NOMO-1 treated with DMSO at 0.1 percent for 48 hours (cell line): ENCODE measurements around the gene DNAH17.
A peak's percentile ranks its signal among the peaks of the same experiment; 100 is the strongest.

ENCODE experiments used
- DNase-seq: peaks from one replicate; lab custom pipeline; 2025; ENCODE audit not compliant: unreplicated experiment; lab: John Stamatoyannopoulos, UW

DNAH17 gene

DNA sequence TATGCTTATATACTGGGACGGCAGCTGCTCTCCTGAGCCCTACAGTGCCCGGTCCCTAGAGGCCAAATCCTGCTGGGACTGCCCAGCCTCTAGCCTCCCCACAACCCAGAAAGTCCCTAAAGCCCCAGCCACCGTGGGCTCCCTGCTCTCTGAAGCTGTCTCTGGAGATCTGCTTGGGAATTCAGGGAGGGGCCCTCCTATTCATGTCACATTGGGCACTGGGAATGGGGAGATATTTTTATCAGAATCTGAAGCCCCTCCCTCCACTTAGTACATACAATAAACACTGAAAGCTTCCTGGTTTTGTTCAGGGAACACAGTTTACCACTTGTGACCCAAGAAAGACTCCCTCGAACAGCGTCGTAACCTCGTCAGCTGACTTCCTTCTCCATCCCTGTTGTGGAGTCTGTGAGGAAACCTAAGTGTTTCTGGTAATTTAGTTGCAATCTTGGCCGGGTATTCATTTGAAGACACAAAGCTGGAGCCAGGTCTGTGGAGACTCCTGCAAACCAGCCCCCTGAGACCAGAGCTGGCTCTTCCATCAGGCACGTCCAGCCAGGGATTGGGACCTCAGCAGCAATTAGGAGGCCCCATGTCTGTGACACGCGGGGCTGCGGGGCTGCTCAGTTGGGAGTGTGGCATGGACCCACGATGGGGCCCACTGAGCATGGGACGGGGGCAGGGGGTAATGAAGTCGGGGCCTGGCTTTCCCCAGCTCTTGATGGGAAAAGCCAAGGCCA, 160.2 kb downstream of the DNAH17 start:
- peak; percentile 42 for DNase-seq

GRCh38 chr17:78415821-78416711, 161.1 kb downstream of the DNAH17 start:
- DNase-seq, result no peak

GRCh38 chr17:78414178-78415162, 162.7 kb downstream of the DNAH17 start:
- no peak for DNase-seq

DNA sequence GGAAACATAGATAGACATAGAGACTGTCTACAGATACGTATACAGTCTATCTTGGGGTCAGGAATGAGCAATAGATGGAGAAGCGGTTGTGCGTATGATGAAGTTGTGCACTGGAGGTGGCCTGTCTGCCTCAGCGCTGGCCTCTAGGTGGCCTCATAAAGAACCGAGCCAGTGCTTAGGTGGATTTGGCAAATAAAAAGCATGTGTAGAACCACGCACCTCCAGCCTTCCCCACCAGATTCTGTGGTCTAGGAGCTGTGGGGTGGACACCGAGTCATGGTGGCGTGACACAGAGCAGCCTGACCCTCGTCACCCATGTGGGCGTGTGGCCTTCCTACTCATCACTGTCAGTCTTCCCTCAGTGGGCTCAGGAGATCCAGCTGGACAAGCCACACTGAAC, 164.8 kb downstream of the DNAH17 start:
- peak; percentile 27 for DNase-seq

DNA sequence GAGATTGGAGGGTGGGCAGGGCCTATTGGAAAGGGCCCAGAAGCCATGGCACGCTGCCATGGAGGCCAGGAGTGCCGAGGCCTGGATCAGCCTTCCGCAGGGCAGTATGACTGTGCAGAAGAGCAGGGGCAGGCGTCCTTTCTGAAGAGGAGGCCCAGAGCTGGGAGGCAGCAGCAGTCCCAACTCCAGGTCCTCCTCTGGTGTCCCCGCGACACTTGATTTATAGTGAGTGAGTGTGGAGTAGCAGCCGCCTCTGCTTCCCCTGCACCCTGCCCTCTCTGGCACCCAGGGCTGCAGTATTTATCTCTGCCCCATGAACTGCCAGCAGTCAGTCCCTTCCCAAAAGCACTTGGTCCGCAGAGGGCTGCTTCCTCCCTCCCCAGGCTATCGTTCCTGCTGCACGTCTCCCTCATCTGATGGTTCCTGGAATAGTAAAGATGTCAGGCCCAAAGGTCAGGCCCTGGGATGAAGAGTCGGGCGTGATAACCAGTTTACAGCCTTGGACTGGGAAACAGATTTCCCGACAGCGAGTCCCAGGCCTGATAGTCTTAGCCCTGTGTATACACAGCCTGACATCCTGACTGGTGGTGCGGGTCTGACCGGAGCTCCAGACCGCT, 165.8 kb downstream of the DNAH17 start:
- no peak for DNase-seq

DNA sequence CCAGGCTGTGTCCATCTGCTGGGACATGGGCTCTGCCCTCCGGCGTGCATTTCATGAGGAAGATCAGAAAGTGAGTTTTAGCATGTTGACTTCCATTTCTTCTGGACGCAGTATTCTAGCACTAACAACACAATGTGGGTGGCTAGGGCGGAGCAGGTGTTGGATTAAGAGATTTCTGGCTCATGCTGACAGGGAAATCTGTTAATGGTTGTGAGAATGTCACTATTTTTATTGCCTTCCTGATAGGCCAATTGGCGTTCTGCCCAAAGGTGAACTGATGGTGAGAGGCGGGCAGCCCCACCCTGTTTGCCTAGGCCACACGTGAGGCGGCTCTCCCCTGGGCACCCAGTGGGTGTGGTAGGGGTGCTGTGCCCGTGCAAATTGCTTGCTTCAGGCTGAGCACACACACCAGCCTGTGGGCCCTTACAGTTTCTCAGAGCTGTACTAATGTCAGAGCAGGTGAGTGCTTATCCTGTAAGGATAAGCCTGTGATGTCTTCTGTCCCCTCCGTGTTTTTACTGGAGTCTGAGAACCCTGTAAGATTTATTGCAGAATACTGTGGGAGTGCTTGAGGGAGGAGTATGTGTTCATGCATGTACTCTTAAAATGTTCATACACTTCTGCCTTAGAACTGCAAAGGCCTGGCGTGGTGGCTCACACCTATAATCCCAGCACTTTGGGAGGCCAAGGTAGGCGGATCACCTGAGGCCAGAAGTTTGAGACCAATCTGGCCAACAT, 167.8 kb downstream of the DNAH17 start:
- DNase-seq, result no peak

- DNase-seq, result no peak
Observed at GRCh38 chr17:78408476-78409050, 168.6 kb downstream of the DNAH17 start.

GRCh38 chr17:78407387-78408000, 169.7 kb downstream of the DNAH17 start:
- no peak for DNase-seq

- no peak for DNase-seq
Observed at GRCh38 chr17:78406920-78407319, 170.3 kb downstream of the DNAH17 start.

GRCh38 chr17:78406396-78406795, 170.8 kb downstream of the DNAH17 start:
- DNase-seq, result no peak

- no peak for DNase-seq
Observed at GRCh38 chr17:78403822-78404221, 173.4 kb downstream of the DNAH17 start.

DNA sequence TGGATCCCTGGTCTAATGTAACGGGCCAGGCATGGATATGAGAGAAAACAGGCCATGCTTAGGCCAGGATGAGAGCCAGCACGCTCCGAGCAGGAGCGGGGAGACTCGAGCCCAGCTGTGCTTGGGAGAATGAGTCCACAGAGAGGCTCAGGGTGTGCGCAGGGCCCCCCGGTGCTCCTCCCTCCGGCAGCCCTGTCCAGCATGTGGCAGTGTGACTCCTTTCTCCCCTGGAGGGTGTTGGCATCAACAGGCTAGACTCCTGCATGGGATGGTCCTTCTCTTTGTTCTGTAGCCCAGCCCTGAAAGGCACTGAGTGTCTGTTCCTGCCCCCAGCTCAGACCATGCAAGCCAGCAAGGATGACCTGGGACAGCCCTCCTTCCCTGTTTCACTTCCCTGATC, 175.3 kb downstream of the DNAH17 start:
- DNase-seq, result no peak

GRCh38 chr17:78401246-78401645, 175.9 kb downstream of the DNAH17 start:
- no peak for DNase-seq

GRCh38 chr17:78400581-78401240, 176.5 kb downstream of the DNAH17 start:
- DNase-seq, result no peak

GRCh38 chr17:78399693-78400144, 177.5 kb downstream of the DNAH17 start:
- no peak for DNase-seq

DNA sequence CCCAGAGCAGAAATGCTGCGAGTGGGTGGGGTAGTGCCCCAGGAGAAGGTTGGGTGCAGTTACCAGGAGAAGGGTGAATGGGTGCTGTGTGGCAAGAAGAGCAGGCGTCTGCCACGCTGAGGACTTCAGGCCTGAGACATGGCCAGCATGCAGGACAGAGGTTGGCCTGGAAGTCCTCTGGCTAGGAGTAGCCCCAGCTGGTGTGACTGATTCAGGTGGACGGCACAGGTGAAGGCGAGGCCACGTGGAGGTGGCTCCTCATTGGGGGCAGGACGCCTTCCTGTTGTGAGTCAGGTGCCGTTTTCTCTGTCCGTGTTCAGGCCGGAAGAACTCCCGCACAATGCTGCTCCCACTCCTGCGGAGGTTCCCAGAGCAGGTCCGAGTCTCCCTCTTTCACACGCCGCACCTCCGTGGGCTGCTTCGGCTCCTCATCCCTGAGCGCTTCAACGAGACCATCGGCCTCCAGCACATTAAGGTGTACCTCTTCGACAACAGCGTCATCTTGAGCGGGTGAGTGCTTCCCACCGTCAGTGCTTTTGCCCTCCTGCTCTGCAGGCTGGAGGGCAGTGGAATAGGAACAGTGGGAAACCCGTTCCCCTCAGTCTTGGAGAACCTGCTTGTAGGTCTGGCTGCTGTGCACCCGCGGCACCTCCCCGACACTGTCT, 178.0 kb downstream of the DNAH17 start:
- DNase-seq, result no peak

- DNase-seq, result no peak
Observed at GRCh38 chr17:78398390-78398789, 178.8 kb downstream of the DNAH17 start.

GRCh38 chr17:78397681-78398101, 179.5 kb downstream of the DNAH17 start:
- DNase-seq, result no peak
